Fibroblast of skin of right biceps (primary cell): ENCODE results near the gene CITED2.
"Not testable (repeated sequence)": the region's sequence is repeated elsewhere in the genome, so short reads cannot be mapped to it uniquely, and the experiment has no call there.

Experiments used
- DNase-seq: peaks from one replicate; pipeline ENCODE4 v3.0.0-alpha.2; 2013

The CITED2 gene

GRCh38 chr6:139364302-139364981 is 10.0 kb downstream of the CITED2 start:
- DNase-seq, result peak; percentile 66

DNA sequence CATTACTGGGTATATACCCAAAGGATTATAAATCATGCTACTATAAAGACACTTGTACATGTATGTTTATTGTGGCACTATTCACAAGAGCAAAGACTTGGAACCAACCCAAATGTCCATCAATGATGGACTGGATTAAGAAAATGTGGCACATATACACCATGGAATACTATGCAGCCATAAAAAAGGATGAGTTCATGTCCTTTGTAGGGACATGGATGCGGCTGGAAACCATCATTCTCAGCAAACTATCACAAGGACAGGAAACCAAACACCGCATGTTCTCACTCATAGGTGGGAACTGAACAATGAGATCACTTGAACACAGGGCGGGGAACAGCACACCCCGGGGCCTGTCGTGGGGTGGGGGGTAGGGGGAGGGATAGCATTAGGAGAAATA is 10.7 kb downstream of the CITED2 start:
- DNase-seq, result not testable (repeated sequence)

DNA sequence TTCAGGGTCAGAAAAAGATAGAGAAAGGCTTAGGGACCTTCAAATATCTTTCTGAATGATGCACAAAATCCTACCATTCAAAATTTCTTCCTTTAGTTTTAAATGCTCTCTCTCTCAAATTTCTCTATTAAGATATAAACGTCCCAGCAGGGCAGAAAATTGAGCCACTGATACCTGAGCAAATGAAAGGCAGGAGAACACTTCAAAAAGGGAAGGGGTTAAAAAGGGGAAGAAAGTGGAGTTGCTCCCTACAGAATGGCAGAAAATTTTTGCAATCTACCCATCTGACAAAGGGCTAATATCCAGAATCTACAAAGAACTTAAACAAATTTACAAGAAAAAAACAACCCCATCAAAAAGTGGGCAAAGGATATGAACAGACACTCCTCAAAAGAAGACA is 11.3 kb downstream of the CITED2 start:
- not testable (repeated sequence) for DNase-seq

DNA sequence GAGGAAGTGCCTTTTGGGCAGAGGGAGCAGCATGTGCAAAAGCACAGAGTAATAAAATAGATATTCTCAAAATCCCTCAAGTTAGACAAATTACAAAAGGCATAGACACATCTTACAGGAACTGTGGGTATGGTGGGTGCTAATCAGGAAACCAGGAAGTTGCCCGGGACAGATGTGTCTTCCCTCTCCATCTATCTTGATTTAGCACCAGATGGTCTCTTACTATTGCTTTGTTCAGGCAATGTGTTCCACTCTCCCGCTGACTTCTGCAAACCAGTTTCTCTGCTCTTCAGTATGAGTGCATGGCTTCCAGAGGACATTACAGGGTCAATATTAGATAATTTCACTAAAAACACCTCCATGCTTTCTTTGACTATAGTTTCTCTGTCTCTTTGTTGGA is 13.2 kb downstream of the CITED2 start:
- DNase-seq, result no peak

DNA sequence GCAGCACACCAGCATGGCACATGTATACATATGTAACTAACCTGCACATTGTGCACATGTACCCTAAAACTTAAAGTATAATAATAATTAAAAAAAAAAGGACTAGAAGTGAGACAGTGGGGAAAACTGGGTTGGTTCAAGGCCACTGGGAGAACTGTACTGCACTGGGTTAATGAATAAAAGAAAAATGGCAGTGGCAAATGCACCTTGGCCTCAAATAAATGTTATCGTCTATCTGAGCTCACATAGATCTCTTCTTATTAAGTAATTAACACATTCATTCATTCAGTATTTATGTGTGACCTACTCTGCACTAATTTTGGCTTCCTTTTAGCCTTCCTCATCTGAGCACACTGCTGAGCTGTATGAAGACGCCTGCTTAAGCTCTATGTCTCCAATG is 17.5 kb downstream of the CITED2 start:
- no peak for DNase-seq

DNA sequence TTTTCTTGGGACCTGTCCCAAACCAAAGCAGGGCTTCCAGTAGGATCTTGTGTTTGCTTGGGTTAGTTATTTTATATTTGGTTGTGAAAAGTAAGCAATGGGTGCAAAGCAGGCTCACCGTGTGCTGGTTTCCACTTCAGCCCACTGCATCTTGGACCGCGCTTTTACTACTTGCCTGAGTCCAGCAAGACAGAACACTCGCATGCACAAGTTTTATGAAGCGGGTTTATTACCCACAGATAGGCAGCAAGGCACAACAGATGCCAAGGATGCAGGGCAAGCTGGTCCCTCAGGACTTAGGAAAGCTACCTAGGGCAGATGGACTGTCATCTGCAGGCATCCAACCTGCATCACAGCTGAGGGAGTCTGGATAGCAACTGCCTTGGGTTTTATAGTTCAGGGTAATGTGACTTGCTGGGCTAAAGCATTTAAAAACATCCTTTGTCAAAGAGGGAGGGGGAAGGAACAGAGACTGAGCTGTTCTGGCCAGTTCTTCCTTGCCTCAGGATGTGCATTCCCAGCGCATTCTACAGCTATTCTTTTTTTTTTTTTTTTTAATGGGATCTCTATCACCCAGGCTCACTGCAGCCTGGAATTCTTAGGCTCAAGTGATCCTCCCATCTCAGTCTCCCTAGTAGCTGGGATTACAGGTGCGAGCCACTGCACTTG is 18.5 kb downstream of the CITED2 start:
- DNase-seq, result no peak

- no peak for DNase-seq
Observed at GRCh38 chr6:139355172-139355571, 19.3 kb downstream of the CITED2 start.

DNA sequence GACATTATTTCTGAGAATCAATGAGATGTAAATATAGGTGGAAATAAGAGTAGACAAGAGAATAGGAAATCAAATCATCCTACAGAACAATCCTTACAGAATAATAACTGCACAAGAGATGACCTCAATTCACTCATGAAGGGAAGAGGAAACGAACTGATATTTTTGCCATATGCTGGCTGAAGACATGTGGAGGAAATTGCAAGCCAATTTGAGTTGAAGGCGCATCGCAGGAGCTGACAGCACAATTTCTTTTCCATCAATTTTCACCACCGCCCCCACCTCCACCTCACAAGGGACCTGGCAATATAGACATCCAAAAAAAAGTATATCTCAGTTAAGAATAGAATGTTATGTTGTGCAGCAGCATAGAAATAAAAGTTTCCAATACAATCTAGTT is 20.3 kb downstream of the CITED2 start:
- DNase-seq, result no peak

DNA sequence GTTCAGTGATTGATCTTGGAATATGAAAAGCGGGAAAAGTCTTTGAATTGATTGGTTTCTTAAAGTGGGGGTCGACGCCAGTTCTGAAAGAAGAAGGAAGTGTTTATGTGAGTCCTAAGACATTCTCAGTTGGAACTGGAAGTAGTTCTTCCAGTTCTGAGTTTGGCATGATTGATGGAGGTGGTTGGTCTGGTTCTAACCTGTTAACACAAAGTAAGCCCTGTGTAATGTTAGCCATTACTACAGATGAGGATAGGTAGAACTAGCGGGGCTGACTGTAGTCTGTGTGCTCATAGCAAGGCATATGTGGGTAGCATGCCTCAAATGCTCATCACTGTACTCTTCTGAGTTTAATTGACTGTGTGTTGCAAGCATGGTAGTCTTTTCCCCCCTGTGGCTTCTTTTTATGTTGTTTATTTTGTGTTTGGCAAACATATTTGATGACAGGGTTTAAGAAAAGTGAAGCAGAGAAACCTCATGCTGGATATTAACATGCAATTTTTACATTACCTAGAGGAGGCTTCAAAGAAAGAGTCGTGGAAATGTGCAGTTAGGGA is 24.9 kb downstream of the CITED2 start:
- no peak for DNase-seq

GRCh38 chr6:139346392-139346791 is 28.1 kb downstream of the CITED2 start:
- DNase-seq, result no peak

DNA sequence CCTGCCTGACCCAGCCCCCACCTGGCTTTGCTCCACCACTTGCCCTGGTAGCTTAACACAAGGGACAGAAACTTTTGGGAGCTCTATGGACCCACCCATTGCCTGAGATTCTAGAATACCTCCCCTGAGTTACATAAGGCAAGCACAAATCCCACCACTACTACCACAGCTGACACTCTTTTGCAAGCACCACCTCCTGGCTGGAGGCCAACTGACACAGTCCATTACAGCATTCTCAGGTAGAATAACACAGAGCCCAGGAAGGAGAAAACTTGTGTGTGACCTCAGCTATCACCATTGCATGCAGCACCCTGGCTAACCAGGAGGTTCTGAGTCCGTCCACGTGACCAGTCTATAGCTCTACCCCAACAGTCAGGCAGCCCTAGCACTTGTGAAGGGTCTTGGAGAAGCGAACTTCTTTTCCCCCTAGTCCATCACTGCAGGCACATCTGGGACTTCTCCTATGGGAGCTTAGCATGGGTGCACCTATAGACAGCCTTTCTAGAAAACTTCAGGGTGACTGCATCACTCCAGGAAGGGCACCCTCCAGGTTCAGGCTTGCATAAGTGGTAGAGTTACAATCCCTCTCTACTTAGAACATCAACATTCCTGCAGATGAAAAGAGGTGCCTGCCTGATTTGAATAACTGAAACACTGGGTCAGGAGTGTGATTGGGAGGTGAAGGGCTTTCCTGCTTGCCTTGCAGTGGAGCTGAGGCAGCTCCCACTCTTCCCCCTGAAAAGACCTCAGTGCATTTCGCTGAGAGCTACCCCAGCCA is 30.1 kb downstream of the CITED2 start:
- DNase-seq, result no peak

- DNase-seq, result no peak
Observed at GRCh38 chr6:139343052-139343750, 31.2 kb downstream of the CITED2 start.

- no peak for DNase-seq
Observed at GRCh38 chr6:139341060-139341459, 33.4 kb downstream of the CITED2 start.

DNA sequence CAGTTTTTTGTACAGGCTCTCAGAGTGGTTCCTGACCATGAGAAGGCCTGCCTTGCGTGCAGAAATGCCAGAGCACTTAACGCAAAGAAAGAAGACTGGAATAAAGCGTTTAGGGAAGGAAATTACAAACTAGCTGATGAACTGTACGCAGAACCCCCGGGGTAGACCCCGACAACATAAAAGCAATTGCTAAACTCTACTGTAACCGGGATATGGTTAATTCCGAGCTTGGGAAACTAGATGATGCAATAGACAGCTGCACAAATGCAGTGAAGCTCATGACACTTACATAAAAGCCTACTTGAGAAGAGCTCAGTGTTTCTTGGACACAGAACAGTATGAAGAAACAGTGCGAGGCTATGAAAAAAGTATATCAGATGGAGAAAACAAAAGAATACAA is 35.7 kb downstream of the CITED2 start:
- DNase-seq, result peak; percentile 56

DNA sequence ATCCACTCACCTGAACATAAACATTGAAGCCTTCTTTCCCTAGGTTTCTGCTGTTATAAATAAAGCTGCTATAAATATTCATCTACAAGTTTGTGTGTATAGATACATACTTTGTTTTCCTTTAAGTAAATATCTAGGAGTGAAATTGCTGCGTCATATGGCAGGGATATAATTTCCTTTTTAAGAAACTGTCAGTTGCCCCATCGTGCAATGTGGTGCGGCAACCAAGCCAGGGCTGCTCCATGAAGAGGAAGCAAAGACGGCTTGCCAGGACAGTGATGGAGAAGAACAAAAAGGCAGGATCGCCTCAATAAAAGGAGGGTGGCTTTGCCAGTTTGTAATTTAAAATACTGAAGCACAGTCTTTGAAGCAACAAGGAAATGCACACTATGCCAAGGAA is 36.6 kb downstream of the CITED2 start:
- DNase-seq, result no peak

GRCh38 chr6:139337001-139337400 is 37.4 kb downstream of the CITED2 start:
- no peak for DNase-seq

DNA sequence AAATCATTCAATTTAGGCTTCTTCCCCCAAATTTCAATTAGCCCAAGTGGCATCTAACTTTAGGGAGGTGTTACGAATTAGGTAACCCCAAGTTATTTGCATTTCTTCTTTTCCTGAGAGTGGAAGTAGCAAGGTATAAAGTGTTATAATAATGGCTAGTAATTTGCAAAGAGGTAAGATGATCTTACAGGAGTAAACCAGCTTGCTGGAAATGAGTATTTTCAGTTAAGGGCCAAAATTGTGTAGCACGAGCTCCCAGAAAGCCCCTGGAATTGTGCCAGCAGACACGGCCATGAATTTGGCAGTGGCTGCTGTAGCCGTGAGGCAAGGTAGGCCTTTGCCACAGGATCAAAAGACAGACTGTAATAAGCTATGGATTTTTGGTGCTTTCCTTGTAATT is 38.0 kb downstream of the CITED2 start:
- DNase-seq, result no peak

- no peak for DNase-seq
Observed at GRCh38 chr6:139335447-139336210, 38.8 kb downstream of the CITED2 start.

- peak; percentile 95 for DNase-seq
Observed at GRCh38 chr6:139334806-139335446, 39.5 kb downstream of the CITED2 start.

- peak; percentile 10 for DNase-seq
Observed at GRCh38 chr6:139330826-139331500, 43.5 kb downstream of the CITED2 start.

- DNase-seq, result peak; percentile 10
Observed at GRCh38 chr6:139330306-139330705, 44.1 kb downstream of the CITED2 start.
